ENCODE results near the gene ADPRH.
"Not testable (repeated sequence)": the region's sequence is repeated elsewhere in the genome, so short reads cannot be mapped to it uniquely, and the experiment has no call there.

Gene ADPRH

GRCh38 chr3:119560160-119560559, 19.1 kb upstream of the ADPRH start:
- no peak for DNase-seq

DNA sequence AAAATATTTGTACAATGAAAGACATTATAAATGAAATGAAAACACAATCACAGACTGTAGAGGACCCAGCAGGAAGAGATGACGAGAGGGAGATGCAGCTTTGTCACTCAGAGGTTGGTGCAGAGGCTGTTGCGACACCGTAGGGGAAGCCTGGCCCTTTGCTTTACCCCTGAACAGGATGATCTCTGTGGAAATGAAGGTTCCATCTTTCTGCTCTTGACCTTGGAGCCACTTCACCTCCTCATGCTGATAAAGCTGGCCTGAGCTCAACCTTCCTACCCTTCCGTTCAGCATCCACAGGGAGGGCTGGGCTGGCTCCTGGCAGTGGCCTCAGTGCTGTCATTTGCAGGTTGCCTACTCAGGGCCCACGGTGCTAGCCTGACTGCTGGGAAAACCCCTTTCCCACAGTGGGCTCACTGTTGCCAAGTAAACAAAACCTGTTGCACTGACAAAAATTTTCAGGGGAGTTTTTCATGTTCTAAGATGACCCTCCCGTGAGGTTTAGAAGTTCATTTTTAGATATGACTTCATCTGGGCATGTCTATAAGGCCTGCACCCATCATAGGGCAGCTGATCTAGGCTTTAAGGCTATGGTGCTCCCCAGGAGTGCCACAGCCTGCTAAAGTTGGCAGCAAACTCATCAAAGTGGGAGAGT, 16.9 kb upstream of the ADPRH start:
- no peak for DNase-seq

GRCh38 chr3:119563334-119563733, 16.0 kb upstream of the ADPRH start:
- DNase-seq: not testable (repeated sequence)

DNA sequence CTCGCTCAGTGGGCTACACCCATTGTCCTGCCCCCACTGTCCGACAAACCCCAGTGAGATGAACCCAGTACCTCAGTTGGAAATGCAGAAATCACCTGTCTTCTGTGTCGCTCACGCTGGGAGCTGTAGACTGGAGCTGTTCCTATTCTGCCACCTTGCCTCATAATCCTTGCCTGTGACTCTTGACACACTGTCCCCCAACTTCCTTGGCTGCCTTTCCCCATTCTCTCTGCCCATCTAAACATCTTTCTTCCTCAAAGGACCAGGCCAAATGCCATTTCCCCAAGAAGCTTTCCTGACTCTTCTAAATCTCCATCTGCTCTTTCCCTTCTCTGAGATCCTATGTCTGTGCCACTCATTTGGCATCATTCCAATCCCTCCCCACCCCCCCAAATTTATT, 10.1 kb upstream of the ADPRH start:
- DNase-seq: no peak

- no peak for DNase-seq
These were observed 9.1 kb upstream of the ADPRH start for GRCh38 chr3:119570229-119570628.

DNA sequence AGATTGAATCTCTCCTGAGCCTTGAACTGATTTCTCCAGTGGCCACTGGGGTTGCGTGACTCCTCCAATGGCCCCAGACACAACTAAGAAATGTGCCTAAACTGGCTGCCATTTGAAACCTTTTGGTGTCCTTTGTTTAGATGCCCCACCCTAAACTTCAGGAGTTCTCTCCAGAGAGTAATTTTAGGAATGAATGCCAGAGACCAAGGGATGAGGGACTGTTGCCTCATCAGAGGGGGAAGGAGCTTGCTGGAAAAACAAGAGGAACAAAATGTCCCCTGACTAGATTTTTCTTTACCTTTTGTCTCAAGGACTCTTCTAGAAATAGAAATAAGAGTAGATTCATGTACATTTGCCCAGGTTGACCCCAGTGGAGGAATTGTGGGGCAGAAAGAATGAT, 8.1 kb upstream of the ADPRH start:
- no peak for DNase-seq

DNA sequence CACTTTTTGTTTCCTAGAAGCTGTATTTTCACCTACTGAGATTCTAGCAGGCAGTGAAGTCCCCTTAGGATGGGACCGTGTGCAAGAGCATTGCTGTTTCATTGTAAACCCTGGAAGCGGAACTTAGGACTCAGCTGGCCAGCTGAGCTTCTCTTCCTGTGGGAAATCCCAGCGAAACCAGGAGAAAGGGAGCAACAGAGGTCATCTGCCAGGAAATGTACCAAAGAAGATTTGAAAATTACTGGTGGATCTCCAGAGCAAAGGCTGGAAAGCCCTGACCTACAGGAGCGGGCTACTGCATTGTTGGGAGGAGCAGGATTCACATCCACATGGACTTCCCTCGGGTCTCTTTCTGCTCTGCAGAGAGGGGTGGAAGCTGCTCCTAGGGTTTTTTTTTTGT, 7.6 kb upstream of the ADPRH start:
- DNase-seq: no peak

GRCh38 chr3:119575507-119575906, 3.8 kb upstream of the ADPRH start:
- DNase-seq: no peak

DNA sequence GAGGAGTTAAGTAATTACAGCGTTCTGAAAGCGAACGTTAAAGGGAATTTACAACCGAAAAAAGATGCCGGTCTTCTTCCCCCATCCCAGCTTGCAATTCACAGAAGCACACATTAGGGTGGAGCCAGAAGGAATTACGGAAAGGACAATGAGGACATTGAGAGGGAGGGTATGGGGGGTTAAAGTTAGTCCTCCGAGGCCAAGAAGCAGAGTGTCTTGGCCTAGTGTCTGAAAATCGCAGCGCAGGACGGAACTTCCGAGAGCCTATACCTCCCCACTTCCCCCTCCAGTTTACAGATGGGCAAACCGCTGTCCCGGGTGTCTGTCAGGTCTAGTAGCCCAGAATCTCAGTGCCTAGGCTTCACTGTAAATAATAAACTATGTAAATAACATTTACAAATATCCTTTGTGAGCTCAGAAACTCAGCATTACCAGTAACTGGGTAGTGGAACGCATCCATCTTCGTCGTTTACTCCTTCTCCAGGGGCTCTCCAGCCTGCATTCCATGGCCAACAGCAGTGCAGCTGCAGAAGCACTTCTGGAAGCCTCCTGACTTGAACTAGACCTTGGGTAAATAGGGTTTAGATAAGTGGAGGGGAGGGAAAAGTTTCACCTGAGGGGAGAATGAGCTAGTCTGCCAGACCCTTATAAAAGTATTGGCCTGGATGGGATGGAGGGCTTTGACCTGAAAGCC, 922 bp downstream of the ADPRH start:
- no peak for DNase-seq

- no peak for DNase-seq
These were observed 2.9 kb downstream of the ADPRH start for GRCh38 chr3:119582178-119582577.

GRCh38 chr3:119585208-119585607, 5.9 kb downstream of the ADPRH start:
- no peak for DNase-seq

DNA sequence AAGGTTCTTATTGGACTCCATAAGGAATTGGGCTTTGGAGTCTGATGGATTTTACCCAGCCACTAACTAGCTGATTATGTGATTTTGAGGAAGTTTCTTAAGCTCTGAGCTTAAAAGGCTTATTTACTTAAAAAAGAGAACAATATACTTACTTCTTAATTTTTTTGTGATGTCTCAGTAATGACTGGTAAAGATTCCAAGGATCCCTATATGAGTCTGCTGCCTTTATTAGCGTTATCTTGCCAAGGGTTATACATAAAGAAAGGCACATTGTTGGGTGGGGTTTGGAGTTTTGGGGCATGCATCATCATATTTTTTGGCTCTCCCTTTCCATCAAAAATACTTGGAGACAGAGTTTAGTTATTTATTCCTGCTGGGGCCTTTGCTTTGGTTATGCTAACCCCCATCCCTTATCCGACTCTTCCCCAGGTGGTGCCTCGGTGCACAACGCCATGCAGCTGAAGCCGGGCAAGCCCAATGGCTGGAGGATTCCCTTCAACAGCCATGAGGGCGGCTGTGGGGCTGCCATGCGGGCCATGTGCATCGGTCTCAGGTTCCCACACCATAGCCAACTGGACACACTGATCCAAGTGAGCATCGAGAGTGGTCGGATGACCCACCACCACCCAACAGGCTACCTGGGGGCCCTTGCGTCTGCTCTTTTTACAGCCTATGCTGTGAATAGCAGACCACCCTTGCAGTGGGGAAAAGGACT, 6.7 kb downstream of the ADPRH start:
- no peak for DNase-seq

DNA sequence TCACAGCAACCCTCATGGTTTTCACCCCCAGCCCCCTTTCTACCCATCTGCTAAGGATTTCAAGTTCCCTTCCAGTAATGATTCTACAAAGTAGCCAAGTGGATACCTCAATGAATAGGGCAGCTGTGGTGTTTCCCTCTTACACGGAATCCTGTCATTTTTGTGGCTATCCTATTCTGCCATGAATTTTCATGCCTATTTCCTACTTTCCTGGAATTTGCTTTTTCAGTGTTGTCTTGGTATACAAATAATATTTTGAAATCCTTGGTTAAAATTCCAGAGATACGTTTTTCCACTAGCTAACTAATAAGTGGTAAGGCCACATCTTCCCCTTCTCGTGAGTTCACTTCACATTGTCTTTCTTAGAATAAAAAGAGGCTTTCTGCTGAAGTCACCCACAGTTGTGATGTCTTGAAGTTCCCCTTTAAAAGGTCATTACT, 7.5 kb downstream of the ADPRH start:
- no peak for DNase-seq

DNA sequence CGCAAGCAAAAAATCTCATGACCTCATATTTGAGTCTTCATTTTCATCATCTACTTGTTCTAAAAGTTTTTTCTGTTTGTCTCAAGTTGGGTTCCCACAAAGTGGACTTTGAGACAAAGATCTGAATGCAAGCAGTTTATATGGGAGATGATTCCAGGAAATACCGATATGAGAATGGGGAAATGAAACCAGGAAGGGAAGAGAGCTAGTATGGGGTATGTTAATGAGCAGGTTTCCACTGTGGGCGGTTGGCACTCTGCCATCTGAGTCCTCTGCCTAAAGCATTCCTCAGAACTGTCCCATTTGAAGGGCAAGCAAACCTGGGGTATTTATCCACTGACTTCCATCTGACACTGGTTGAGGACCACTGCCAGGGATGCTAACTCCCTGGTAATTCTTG, 8.8 kb downstream of the ADPRH start:
- no peak for DNase-seq

DNA sequence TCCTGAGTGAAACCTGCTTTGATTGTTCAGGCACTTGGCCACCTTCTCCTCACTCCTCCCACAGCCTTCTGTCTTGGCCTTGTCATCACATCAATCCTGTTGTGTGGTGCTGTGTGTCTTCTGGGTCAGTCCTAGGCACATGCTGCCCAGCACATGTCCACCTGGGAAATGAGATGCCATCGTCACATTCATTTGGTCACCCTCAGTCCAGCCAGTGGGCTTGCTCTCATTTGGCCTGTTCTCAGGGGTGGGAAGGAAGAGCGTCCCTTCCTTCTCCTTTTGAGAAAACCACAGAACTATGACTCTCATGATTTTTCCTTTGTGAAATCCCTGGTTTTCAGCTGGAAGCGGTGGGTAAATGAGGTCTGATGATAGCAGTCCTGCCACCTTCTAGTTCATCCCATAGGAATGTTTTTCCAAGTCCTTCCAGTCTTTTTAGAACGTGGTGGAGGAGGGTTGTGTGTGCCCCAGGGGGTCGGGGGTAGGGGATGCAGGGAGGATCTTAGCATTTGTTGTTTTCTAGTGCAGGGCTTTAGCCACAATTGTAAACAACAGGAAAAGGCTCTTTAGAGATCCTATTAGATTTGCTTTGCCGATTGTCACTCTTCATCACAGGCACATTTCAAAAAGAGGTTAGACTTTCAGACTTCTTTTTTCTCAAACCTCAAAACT, 9.9 kb downstream of the ADPRH start:
- DNase-seq: no peak

DNA sequence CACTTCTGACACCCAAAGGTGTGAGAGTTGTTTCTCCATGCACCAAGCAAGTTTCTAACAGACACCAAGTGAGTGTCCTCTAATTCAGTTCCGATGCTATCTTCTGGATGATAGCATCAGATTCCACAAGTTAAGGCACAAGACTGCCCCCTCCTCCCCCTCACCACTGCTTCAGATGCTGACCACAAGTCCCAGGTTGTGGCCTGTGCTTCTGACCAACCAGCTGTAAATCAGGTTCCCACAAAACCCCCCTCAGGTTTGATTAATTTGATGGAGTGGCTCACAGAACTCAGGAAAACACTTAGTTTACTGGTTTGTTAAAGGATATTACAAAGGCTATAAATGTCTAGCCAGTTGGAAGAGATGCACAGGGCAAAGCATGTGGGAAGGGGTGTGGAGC, 11.4 kb downstream of the ADPRH start:
- DNase-seq: no peak

DNA sequence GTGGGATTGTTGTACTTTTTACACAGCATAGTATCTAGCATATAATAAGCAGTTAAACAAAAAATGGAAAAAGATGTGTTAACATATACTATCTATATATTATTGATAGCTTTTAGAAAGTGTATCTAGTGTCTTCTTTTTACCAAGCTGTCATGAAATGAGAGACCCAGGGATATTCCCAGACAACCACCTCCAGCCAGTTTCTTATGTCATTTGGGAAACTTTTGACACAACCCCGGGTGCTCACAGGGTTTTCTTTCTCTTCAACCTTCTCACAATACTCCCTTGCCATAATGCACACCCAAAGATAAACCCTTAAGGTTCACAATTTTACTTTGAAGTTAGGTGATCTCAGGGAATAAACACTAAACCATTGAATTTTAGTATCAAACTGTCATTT, 13.6 kb downstream of the ADPRH start:
- no peak for DNase-seq

GRCh38 chr3:119594066-119594465, 14.8 kb downstream of the ADPRH start:
- no peak for DNase-seq

GRCh38 chr3:119594929-119595328, 15.6 kb downstream of the ADPRH start:
- not testable (repeated sequence) for DNase-seq

GRCh38 chr3:119595639-119596334, 16.5 kb downstream of the ADPRH start:
- DNase-seq: no peak

DNA sequence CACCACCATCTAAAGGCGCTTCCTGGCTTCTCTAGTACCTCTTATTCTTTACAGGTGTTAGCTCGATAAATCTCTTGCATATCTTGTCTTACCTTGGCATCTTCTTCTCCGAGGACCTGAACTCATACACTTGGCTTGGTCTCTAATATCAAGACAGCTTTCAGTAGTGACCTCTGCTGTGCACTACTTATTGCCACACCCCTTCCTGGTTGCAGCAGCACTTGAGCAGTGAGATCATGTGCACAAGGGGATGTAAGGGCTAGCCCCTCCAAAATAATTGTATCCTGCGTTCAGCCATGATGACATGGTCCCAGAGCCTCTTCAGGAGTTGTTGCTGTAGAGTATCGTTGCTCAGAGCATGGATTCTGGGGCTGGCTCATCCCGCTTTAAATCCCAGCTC, 17.1 kb downstream of the ADPRH start:
- DNase-seq: no peak

- no peak for DNase-seq
These were observed 18.4 kb downstream of the ADPRH start, which contains the start of gene PLA1A for GRCh38 chr3:119597548-119598288. Gene PLA1A (plus strand): TSS chr3:119597885. CDS start chr3:119597914, 29 bp downstream.

Measured in SHP77 (cell line).